CD4-positive, alpha-beta memory T cell (primary cell): Measurements from ENCODE around the gene GJB6. TPM values are rescaled to one million over a fixed set of nuclear protein-coding genes. Genes with fewer than 3 reads are reported as not detected.

Experiments used
- CTCF ChIA-PET: fragments of 350-600 bp; sonication (Branson Sonifier 250); formaldehyde crosslinking; loops from one replicate; lab custom pipeline; 2021; ENCODE audit warnings: inconsistent platforms; ENCODE audit not compliant: partially characterized antibody; lab: Charles Lee
- POLR2A ChIA-PET: fragments of 350-600 bp; sonication (Branson Sonifier 250); formaldehyde crosslinking; loops from one replicate; lab custom pipeline; 2021; ENCODE audit not compliant: partially characterized antibody; lab: Charles Lee
- DNase-seq, 5 donors: peaks; one replicate each; pipeline versions ENCODE4 v3.0.0 to v3.0.0-alpha.2; 2020 to 2022; ENCODE audit warnings: mixed read lengths in 1 of 5
- H3K27ac ChIP-seq: one replicate; pipeline ENCODE4 v1.7.0; 2013; ENCODE audit warnings: low read depth, low read length
- H3K27me3 ChIP-seq: 2 replicates; pipeline ENCODE4 v1.7.0; 2013; ENCODE audit warnings: mild to moderate bottlenecking, low read length, moderate library complexity; ENCODE audit not compliant: insufficient read depth
- H3K36me3 ChIP-seq: 2 replicates; pipeline ENCODE4 v1.7.0; 2013; ENCODE audit warnings: mild to moderate bottlenecking, low read length, moderate library complexity; ENCODE audit not compliant: insufficient read depth
- H3K4me1 ChIP-seq: 2 replicates; pipeline ENCODE4 v1.7.0; 2013; ENCODE audit warnings: mild to moderate bottlenecking, low read length, moderate library complexity; ENCODE audit not compliant: insufficient read depth
- H3K4me3 ChIP-seq, 2 donors: one replicate each; pipeline ENCODE4 v1.7.0; 2013; ENCODE audit warnings: low read length in 2 of 2, mild to moderate bottlenecking in 1 of 2
- H3K9me3 ChIP-seq, 2 donors: one replicate each; pipeline ENCODE4 v1.7.0; 2013; ENCODE audit warnings: low read length in 2 of 2, control low read depth in 1 of 2; ENCODE audit not compliant: control insufficient read depth in 1 of 2
- H3K27ac Mint-ChIP-seq, 7 donors: one replicate each; pipeline ENCODE4 v1.8.0; 2020 to 2021; ENCODE audit warnings: mixed read lengths in 7 of 7, mild to moderate bottlenecking in 6 of 7, inconsistent platforms in 3 of 7, moderate library complexity in 3 of 7
- H3K27me3 Mint-ChIP-seq, 2 donors: one replicate each; pipeline ENCODE4 v1.8.0; 2020 to 2021; ENCODE audit warnings: mixed read lengths in 2 of 2
- H3K36me3 Mint-ChIP-seq, 2 donors: one replicate each; pipeline ENCODE4 v1.8.0; 2020 to 2021; ENCODE audit warnings: mixed read lengths in 2 of 2, inconsistent platforms in 1 of 2, mild to moderate bottlenecking in 1 of 2
- H3K4me1 Mint-ChIP-seq, 4 donors: one replicate each; pipeline ENCODE4 v1.8.0; 2020 to 2021; ENCODE audit warnings: mixed read lengths in 4 of 4, mild to moderate bottlenecking in 1 of 4
- H3K4me3 Mint-ChIP-seq, 8 donors: one replicate each; pipeline ENCODE4 v1.8.0; 2020 to 2021; ENCODE audit warnings: mixed read lengths in 8 of 8, mild to moderate bottlenecking in 7 of 8, moderate library complexity in 6 of 8, inconsistent platforms in 3 of 8
- H3K9me3 Mint-ChIP-seq, 8 donors: one replicate each; pipeline ENCODE4 v1.8.0; 2020 to 2021; ENCODE audit warnings: mixed read lengths in 8 of 8, mild to moderate bottlenecking in 5 of 8, inconsistent platforms in 3 of 8, moderate library complexity in 1 of 8
- intact Hi-C: fragments of 100-400 bp; cut with micrococcal nuclease; formaldehyde crosslinking; loops from one replicate; pipeline ENCODE4 v1.15.1; 2023
- polyA plus RNA-seq, 2 donors: library from polyadenylated mRNA; unstranded; fragments of 300-500 nt; fragmentation: Illumina TruSeq; gene quantifications; one replicate each; pipeline ENCODE4 v1.2.3, GENCODE V29; 2021
- total RNA-seq, 2 experiments: library from RNA; stranded (reverse); gene quantifications; one replicate each; pipeline ENCODE4 v1.2.3, GENCODE V29; 2021

Gene GJB6
- total and polyA plus RNA-seq, 4 experiments from 2014 or later, result 0.69 TPM; not detected in 3

GRCh38 chr13:20264271-20265018, 32.3 kb upstream of the GJB6 start:
- POLR2A ChIA-PET, result no interaction called here
- no peak overlapping the region for H3K27ac Mint-ChIP-seq
- Histone ChIP-seq H3K4me1 (no peaks in the 10 kb centered on the region), H3K9me3 (no peaks in the 10 kb centered on the region), H3K27ac (no peak overlapping the region), H3K27me3 (no peaks in the 10 kb centered on the region), H3K4me3 (no peak overlapping the region), H3K36me3 (no peaks in the 10 kb centered on the region)
- H3K4me1 Mint-ChIP-seq, result no peaks in the 10 kb centered on the region
- no peak for DNase-seq
- no peak overlapping the region for H3K4me3 Mint-ChIP-seq
- no peaks in the 10 kb centered on the region for H3K36me3 Mint-ChIP-seq
- peaks cover 8 to 9% of the 10 kb centered on the region in 2 donors for H3K27me3 Mint-ChIP-seq
- CTCF ChIA-PET, result no interaction called here
- H3K9me3 Mint-ChIP-seq, result no peaks in the 10 kb centered on the region
- intact Hi-C loops, result no loop called here

GRCh38 chr13:20263393-20264044, 31.4 kb upstream of the GJB6 start:
- POLR2A ChIA-PET, result no interaction called here
- no peak overlapping the region for H3K27ac ChIP-seq
- H3K9me3 ChIP-seq, result no peaks in the 10 kb centered on the region
- intact Hi-C loops, result no loop called here
- no peaks in the 10 kb centered on the region for H3K36me3 ChIP-seq
- H3K4me1 Mint-ChIP-seq, result no peaks in the 10 kb centered on the region
- no peak overlapping the region for H3K4me3 ChIP-seq
- H3K4me1 ChIP-seq, result no peaks in the 10 kb centered on the region
- H3K27me3 ChIP-seq, result no peaks in the 10 kb centered on the region
- H3K9me3 Mint-ChIP-seq, result no peaks in the 10 kb centered on the region
- peaks cover 8 to 11% of the 10 kb centered on the region in 2 donors for H3K27me3 Mint-ChIP-seq
- H3K36me3 Mint-ChIP-seq, result no peaks in the 10 kb centered on the region
- no peak overlapping the region for H3K27ac Mint-ChIP-seq
- DNase-seq, result no peak
- CTCF ChIA-PET, result no interaction called here
- H3K4me3 Mint-ChIP-seq, result no peak overlapping the region

GRCh38 chr13:20258963-20259288, 26.8 kb upstream of the GJB6 start:
- H3K27me3 Mint-ChIP-seq, result peaks cover 8% of the 10 kb centered on the region in 2 donors
- POLR2A ChIA-PET, result no interaction called here
- no peaks in the 10 kb centered on the region for H3K4me1 Mint-ChIP-seq
- CTCF ChIA-PET, result no interaction called here
- Histone ChIP-seq H3K4me3 (no peak overlapping the region), H3K27ac (no peak overlapping the region), H3K9me3 (no peaks in the 10 kb centered on the region), H3K27me3 (no peaks in the 10 kb centered on the region), H3K4me1 (no peaks in the 10 kb centered on the region), H3K36me3 (no peaks in the 10 kb centered on the region)
- no peak overlapping the region for H3K27ac Mint-ChIP-seq
- no peak for DNase-seq
- no peaks in the 10 kb centered on the region for H3K9me3 Mint-ChIP-seq
- no peak overlapping the region for H3K4me3 Mint-ChIP-seq
- intact Hi-C loops, result no loop called here
- no peaks in the 10 kb centered on the region for H3K36me3 Mint-ChIP-seq

GRCh38 chr13:20258208-20258962, 26.3 kb upstream of the GJB6 start:
- ChIA-PET POLR2A (no interaction called here), CTCF (no interaction called here)
- H3K27me3 Mint-ChIP-seq, result peaks cover 8 to 11% of the 10 kb centered on the region in 2 donors
- no peaks in the 10 kb centered on the region for H3K9me3 Mint-ChIP-seq
- H3K36me3 Mint-ChIP-seq, result no peaks in the 10 kb centered on the region
- Histone ChIP-seq H3K27ac (no peak overlapping the region), H3K4me3 (no peak overlapping the region), H3K4me1 (no peaks in the 10 kb centered on the region), H3K36me3 (no peaks in the 10 kb centered on the region), H3K27me3 (no peaks in the 10 kb centered on the region), H3K9me3 (no peaks in the 10 kb centered on the region)
- no peak overlapping the region for H3K27ac Mint-ChIP-seq
- no peak overlapping the region for H3K4me3 Mint-ChIP-seq
- intact Hi-C loops, result no loop called here
- no peak for DNase-seq
- no peaks in the 10 kb centered on the region for H3K4me1 Mint-ChIP-seq

- no peak overlapping the region for H3K27ac ChIP-seq
- no peak for DNase-seq
- CTCF ChIA-PET, result no interaction called here
Observed at GRCh38 chr13:20254076-20254475, 22.0 kb upstream of the GJB6 start.

GRCh38 chr13:20249913-20250312, 17.8 kb upstream of the GJB6 start:
- H3K4me1 ChIP-seq, result no peaks in the 10 kb centered on the region
- no peak overlapping the region for H3K4me3 ChIP-seq
- no peaks in the 10 kb centered on the region for H3K4me1 Mint-ChIP-seq
- no peaks in the 10 kb centered on the region for H3K36me3 Mint-ChIP-seq
- H3K4me3 Mint-ChIP-seq, result no peak overlapping the region
- no peaks in the 10 kb centered on the region for H3K36me3 ChIP-seq
- POLR2A ChIA-PET, result no interaction called here
- no peaks in the 10 kb centered on the region for H3K27me3 ChIP-seq
- CTCF ChIA-PET, result no interaction called here
- H3K9me3 Mint-ChIP-seq, result no peaks in the 10 kb centered on the region
- no peak overlapping the region for H3K27ac ChIP-seq
- intact Hi-C loops, result no loop called here
- no peaks in the 10 kb centered on the region for H3K9me3 ChIP-seq
- DNase-seq, result no peak
- no peak overlapping the region for H3K27ac Mint-ChIP-seq
- H3K27me3 Mint-ChIP-seq, result peaks cover 0 to 4% of the 10 kb centered on the region in 2 donors

More at GRCh38 chr13:20254076-20254475, 22.0 kb upstream of the GJB6 start:
- H3K4me1 ChIP-seq, result no peaks in the 10 kb centered on the region
- no peaks in the 10 kb centered on the region for H3K4me1 Mint-ChIP-seq
- POLR2A ChIA-PET, result interaction anchor here (0.6 kb wide), 1 partner anchor 524 kb away, joined by 4 read pairs; no protein-coding TSS in a partner anchor
- no peaks in the 10 kb centered on the region for H3K36me3 ChIP-seq
- H3K9me3 Mint-ChIP-seq, result no peaks in the 10 kb centered on the region
- H3K4me3 Mint-ChIP-seq, result no peak overlapping the region
- H3K4me3 ChIP-seq, result no peak overlapping the region
- H3K27me3 ChIP-seq, result no peaks in the 10 kb centered on the region
- peaks cover 2 to 5% of the 10 kb centered on the region in 2 donors for H3K27me3 Mint-ChIP-seq
- H3K36me3 Mint-ChIP-seq, result no peaks in the 10 kb centered on the region
- H3K9me3 ChIP-seq, result no peaks in the 10 kb centered on the region
- H3K27ac Mint-ChIP-seq, result peak overlapping the region in 1 of 7 donors; percentile 39
- intact Hi-C loops, result no loop called here

- Mint-ChIP-seq H3K4me1 (peaks cover 0 to 3% (median 2%) of the 10 kb centered on the region in 4 donors), H3K4me3 (no peak overlapping the region), H3K27ac (no peak overlapping the region), H3K9me3 (peaks cover 0 to 3% (median 0%) of the 10 kb centered on the region in 8 donors), H3K27me3 (no peaks in the 10 kb centered on the region), H3K36me3 (no peaks in the 10 kb centered on the region)
- CTCF ChIA-PET, result no interaction called here
- no peak overlapping the region for H3K4me3 ChIP-seq
- H3K27me3 ChIP-seq, result no peaks in the 10 kb centered on the region
- H3K9me3 ChIP-seq, result no peaks in the 10 kb centered on the region
- no peaks in the 10 kb centered on the region for H3K36me3 ChIP-seq
- intact Hi-C loops, result no loop called here
- POLR2A ChIA-PET, result no interaction called here
- H3K4me1 ChIP-seq, result no peaks in the 10 kb centered on the region
- H3K27ac ChIP-seq, result no peak overlapping the region
- no peak for DNase-seq
Observed at GRCh38 chr13:20247963-20248362, 15.8 kb upstream of the GJB6 start.
